Activated T-helper 1 cell treated with anti-CD3 and anti-CD28 coated beads, Interleukin-12 subunit alpha, Interleukin-12 subunit beta, Interleukin-2, Interleukin-4 antibody, amounts not matched to agents 30 ng/mL and 10 ng/mL and 1 ng/mL, durations not matched to agents 14 hours and 24 hours and 36 hours (primary cell): ENCODE measurements around the gene GRAMD1C. TPM values are rescaled to one million over a fixed set of nuclear protein-coding genes. Genes with fewer than 3 reads are reported as not detected.

Experiments used
- DNase-seq: peaks from one replicate; pipeline ENCODE4 v3.0.0; 2021; ENCODE audit warnings: low spot score
- H3K27ac Mint-ChIP-seq: one replicate; pipeline ENCODE4 v1.8.0; 2021; ENCODE audit warnings: mild to moderate bottlenecking, mixed read lengths
- H3K27me3 Mint-ChIP-seq: one replicate; pipeline ENCODE4 v1.8.0; 2022; ENCODE audit warnings: mild to moderate bottlenecking, moderate library complexity, mixed read lengths; ENCODE audit not compliant: insufficient read depth
- H3K36me3 Mint-ChIP-seq: one replicate; pipeline ENCODE4 v1.8.0; 2021; ENCODE audit warnings: low read depth, mixed read lengths
- H3K4me1 Mint-ChIP-seq: one replicate; pipeline ENCODE4 v1.8.0; 2021; ENCODE audit warnings: low read depth, mixed read lengths
- H3K4me3 Mint-ChIP-seq: one replicate; pipeline ENCODE4 v1.8.0; 2021; ENCODE audit warnings: mild to moderate bottlenecking, moderate library complexity, mixed read lengths
- H3K9me3 Mint-ChIP-seq: one replicate; pipeline ENCODE4 v1.8.0; 2021; ENCODE audit warnings: mixed read lengths
- intact Hi-C: fragments of 100-400 bp; cut with micrococcal nuclease; formaldehyde crosslinking; loops from one replicate; pipeline ENCODE4 v1.15.1; 2024
- total RNA-seq: library from RNA; stranded (reverse); gene quantifications from 2 replicates; pipeline ENCODE4 v1.2.3, GENCODE V29; 2022

Gene GRAMD1C
- total RNA-seq, 1 donor from 2014 or later: 0.05 TPM

DNA sequence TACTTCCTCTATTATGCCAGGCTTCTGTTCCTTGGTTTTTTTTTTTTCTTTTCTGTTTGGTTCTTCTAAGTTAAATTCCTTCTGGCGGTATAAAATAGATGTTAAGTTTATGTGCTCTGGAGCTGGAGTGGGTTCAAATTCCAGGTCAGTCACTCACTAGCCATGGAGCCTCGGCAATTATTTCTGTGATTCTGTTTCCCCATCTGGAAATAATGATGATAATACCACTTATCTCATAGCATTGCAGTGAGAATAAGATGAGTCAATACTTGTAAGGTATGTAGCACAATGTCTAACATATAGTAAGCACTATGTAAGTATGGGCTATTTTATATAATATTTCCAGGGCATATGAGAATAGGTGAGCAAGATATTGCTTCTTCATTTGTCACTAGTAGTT is 76.1 kb downstream of the GRAMD1C start:
- no peak overlapping the region for H3K4me3 Mint-ChIP-seq
- H3K36me3 Mint-ChIP-seq: no peaks in the 10 kb centered on the region
- peaks cover 7% of the 10 kb centered on the region for H3K4me1 Mint-ChIP-seq
- intact Hi-C loops: no loop called here
- no peaks in the 10 kb centered on the region for H3K9me3 Mint-ChIP-seq
- DNase-seq: no peak
- H3K27ac Mint-ChIP-seq: no peak overlapping the region
- H3K27me3 Mint-ChIP-seq: no peaks in the 10 kb centered on the region

DNA sequence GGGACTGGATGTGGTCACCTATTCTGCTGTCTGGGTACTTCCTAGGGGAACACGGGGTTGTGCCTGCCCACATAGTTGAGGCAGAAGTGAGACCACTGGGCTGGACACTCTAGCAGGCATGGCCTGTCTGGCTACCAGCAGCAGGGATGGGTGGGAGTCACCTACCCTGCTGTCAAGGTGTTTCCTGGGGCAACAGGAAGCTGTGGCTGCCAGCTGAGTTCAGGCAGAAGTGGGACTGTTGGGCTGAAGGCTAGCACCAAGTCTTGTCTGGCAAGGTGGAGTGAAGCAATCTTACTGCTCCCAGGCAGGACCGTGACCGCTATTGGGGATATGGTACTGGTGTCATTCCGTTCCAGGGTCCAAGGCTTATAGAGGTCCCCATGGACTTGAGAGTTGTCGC is 89.0 kb downstream of the GRAMD1C start:
- DNase-seq: no peak
- H3K36me3 Mint-ChIP-seq: no peaks in the 10 kb centered on the region
- H3K27ac Mint-ChIP-seq: no peak overlapping the region
- H3K4me3 Mint-ChIP-seq: no peak overlapping the region
- H3K9me3 Mint-ChIP-seq: peaks cover 25% of the 10 kb centered on the region
- intact Hi-C loops: no loop called here
- peaks cover 13% of the 10 kb centered on the region for H3K27me3 Mint-ChIP-seq
- H3K4me1 Mint-ChIP-seq: no peaks in the 10 kb centered on the region

DNA sequence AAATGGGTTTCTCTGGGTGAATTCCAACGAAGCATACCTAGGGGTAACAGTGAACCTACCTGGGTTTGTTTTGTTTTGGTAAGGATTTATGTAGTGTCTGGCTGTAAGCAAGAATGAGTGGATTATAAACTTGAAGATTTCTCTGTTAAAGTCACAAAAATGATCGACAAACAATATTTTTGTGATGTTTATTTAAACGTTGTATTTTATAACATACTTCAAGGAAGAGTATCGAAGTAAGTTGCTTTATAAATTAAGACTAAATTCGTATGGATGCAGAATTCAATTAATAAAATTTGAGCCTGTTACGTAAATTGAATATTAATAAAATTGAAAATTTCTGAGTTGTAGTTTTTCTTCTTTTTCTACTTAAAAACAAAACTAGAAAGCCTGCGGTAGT is 108.2 kb downstream of the GRAMD1C start:
- Mint-ChIP-seq H3K9me3 (no peaks in the 10 kb centered on the region), H3K4me3 (peak overlapping the region; percentile 85), H3K36me3 (no peaks in the 10 kb centered on the region), H3K27ac (no peak overlapping the region), H3K4me1 (no peaks in the 10 kb centered on the region), H3K27me3 (peaks cover 43% of the 10 kb centered on the region)
- intact Hi-C loops: loop anchor here (1.0 to 5.0 kb wide), 6 partner anchors 108 to 1200 kb away; partner anchors contain the start of genes ATP6V1A, CCDC191, GRAMD1C and NAA50
- no peak for DNase-seq

GRCh38 chr3:113947372-113948014 is 108.9 kb downstream of the GRAMD1C start, which contains the start of gene ZDHHC23:
Gene ZDHHC23, plus strand, starts transcription at chr3:113948013. Its CDS starts 790 bp downstream, at chr3:113948803.
- DNase-seq: peak; percentile 66
- intact Hi-C loops: loop anchor here (1.0 to 5.0 kb wide), 7 partner anchors 109 to 1200 kb away; partner anchors contain the start of genes ATP6V1A, CCDC191, GRAMD1C and NAA50
- Mint-ChIP-seq H3K4me3 (peak within 1 kb of the TSS; percentile 85), H3K4me1 (no peaks in the 10 kb centered on the region), H3K27ac (peak within 1 kb of the TSS; percentile 79), H3K27me3 (peaks cover 41% of the 10 kb centered on the region), H3K36me3 (no peaks in the 10 kb centered on the region), H3K9me3 (no peaks in the 10 kb centered on the region)

GRCh38 chr3:113948015-113948917 is 109.7 kb downstream of the GRAMD1C start:
- Mint-ChIP-seq H3K4me3 (peak overlapping the region; percentile 62), H3K4me1 (peaks cover 3% of the 10 kb centered on the region), H3K27me3 (peaks cover 40% of the 10 kb centered on the region), H3K27ac (peak overlapping the region; percentile 8), H3K9me3 (no peaks in the 10 kb centered on the region), H3K36me3 (no peaks in the 10 kb centered on the region)
- intact Hi-C loops: loop anchor here (1.0 to 5.0 kb wide), 3 partner anchors 436 to 1199 kb away; partner anchors contain the start of gene ZBTB20
- DNase-seq: peak; percentile 5

- Mint-ChIP-seq H3K9me3 (no peaks in the 10 kb centered on the region), H3K27me3 (peaks cover 21% of the 10 kb centered on the region), H3K27ac (no peak overlapping the region), H3K4me3 (no peak overlapping the region), H3K4me1 (peaks cover 11% of the 10 kb centered on the region), H3K36me3 (no peaks in the 10 kb centered on the region)
- intact Hi-C loops: no loop called here
- no peak for DNase-seq
Measured at GRCh38 chr3:113952921-113953320, 114.3 kb downstream of the GRAMD1C start.

DNA sequence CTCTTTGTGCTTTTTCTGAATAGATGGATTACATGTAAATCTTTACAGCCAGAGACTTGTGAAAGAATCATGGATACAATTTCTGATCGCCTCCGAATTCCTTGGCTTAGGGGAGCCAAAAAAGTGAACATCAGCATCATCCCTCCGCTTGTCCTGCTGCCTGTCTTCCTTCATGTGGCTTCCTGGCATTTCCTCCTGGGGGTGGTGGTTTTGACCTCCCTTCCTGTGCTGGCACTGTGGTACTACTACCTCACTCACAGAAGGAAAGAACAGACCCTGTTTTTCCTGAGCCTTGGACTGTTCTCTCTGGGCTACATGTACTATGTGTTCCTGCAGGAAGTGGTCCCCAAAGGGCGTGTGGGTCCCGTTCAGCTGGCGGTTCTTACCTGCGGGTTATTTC is 115.1 kb downstream of the GRAMD1C start:
- peaks cover 11% of the 10 kb centered on the region for H3K4me1 Mint-ChIP-seq
- no peak overlapping the region for H3K27ac Mint-ChIP-seq

GRCh38 chr3:113954091-113954685 is 115.6 kb downstream of the GRAMD1C start:
- H3K27ac Mint-ChIP-seq: no peak overlapping the region
- no peaks in the 10 kb centered on the region for H3K9me3 Mint-ChIP-seq

More for the DNA sequence above, 115.1 kb downstream of the GRAMD1C start:
- DNase-seq: no peak
- Mint-ChIP-seq H3K4me3 (no peak overlapping the region), H3K9me3 (no peaks in the 10 kb centered on the region), H3K36me3 (no peaks in the 10 kb centered on the region), H3K27me3 (peaks cover 18% of the 10 kb centered on the region)
- intact Hi-C loops: no loop called here

GRCh38 chr3:113963879-113964278 is 125.3 kb downstream of the GRAMD1C start:
- no peak overlapping the region for H3K4me3 Mint-ChIP-seq
- intact Hi-C loops: no loop called here
- no peak for DNase-seq
- no peaks in the 10 kb centered on the region for H3K9me3 Mint-ChIP-seq
- H3K36me3 Mint-ChIP-seq: no peaks in the 10 kb centered on the region
- H3K27ac Mint-ChIP-seq: no peak overlapping the region
- H3K4me1 Mint-ChIP-seq: no peaks in the 10 kb centered on the region
- peaks cover 2% of the 10 kb centered on the region for H3K27me3 Mint-ChIP-seq

More at GRCh38 chr3:113954091-113954685, 115.6 kb downstream of the GRAMD1C start:
- Mint-ChIP-seq H3K27me3 (peaks cover 13% of the 10 kb centered on the region), H3K36me3 (no peaks in the 10 kb centered on the region), H3K4me3 (no peak overlapping the region), H3K4me1 (peaks cover 11% of the 10 kb centered on the region)
- DNase-seq: no peak
- intact Hi-C loops: no loop called here

GRCh38 chr3:113966172-113966571 is 127.6 kb downstream of the GRAMD1C start:
- DNase-seq: no peak
- Mint-ChIP-seq H3K27ac (no peak overlapping the region), H3K27me3 (peaks cover 2% of the 10 kb centered on the region), H3K9me3 (no peaks in the 10 kb centered on the region), H3K4me1 (no peaks in the 10 kb centered on the region), H3K4me3 (no peak overlapping the region), H3K36me3 (no peaks in the 10 kb centered on the region)
- intact Hi-C loops: no loop called here

DNA sequence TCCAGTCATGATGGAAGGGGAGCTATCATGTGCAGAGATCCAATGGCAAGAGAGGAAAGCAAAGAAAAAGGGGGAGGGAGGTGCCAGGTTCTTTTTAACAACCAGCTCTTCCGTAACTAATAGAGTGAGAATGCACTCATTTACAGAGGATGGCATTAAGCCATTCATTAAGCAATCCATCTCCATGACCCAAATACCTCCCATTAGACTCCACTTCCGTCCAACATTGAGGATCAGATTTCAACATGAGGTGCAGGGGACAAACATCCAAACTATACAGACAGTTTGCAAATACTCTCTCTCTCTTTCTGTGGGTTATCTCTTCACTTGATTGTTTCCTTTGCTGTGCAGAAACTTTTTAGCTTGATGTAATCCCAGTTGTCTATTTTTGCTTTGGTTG is 130.4 kb downstream of the GRAMD1C start:
- Mint-ChIP-seq H3K36me3 (no peaks in the 10 kb centered on the region), H3K4me3 (no peak overlapping the region)

DNA sequence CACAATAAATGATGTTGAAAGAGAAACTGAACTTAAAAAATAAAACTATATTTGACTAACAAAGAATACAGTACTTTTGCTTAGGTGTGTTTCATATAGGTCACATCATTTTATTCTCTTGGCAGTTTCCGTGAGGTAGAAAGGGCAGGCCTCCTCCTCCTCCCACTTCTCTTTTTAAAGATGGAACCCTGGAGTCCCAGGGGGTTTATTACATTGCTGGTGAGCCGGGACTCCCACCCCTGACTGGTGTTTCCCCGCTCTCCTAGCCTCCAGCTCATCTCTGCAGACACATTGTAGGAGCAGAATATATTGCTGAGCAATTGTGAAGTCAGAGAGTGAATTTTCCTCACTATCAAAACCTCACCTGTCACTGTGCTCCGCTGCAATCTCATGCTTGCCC is 139.2 kb downstream of the GRAMD1C start:
- Mint-ChIP-seq H3K27ac (no peak overlapping the region), H3K36me3 (no peaks in the 10 kb centered on the region)
- intact Hi-C loops: no loop called here

More for the DNA sequence above, 130.4 kb downstream of the GRAMD1C start:
- intact Hi-C loops: no loop called here
- peaks cover 17% of the 10 kb centered on the region for H3K9me3 Mint-ChIP-seq
- DNase-seq: no peak
- no peaks in the 10 kb centered on the region for H3K4me1 Mint-ChIP-seq
- H3K27me3 Mint-ChIP-seq: peaks cover 4% of the 10 kb centered on the region
- H3K27ac Mint-ChIP-seq: no peak overlapping the region

More for the DNA sequence above, 139.2 kb downstream of the GRAMD1C start:
- Mint-ChIP-seq H3K4me3 (no peak overlapping the region), H3K4me1 (no peaks in the 10 kb centered on the region), H3K27me3 (no peaks in the 10 kb centered on the region), H3K9me3 (peaks cover 22% of the 10 kb centered on the region)
- no peak for DNase-seq
